Activated naive CD4-positive, alpha-beta T cell treated with anti-CD3 and anti-CD28 coated beads, Interleukin-2, amount 10 ng/mL, durations not matched to agents 7 days and 5 days (primary cell): ENCODE measurements around the gene ALOX15.
A peak's percentile ranks its signal among the peaks of the same experiment; 100 is the strongest.
"Not testable (repeated sequence)": the region's sequence is repeated elsewhere in the genome, so short reads cannot be mapped to it uniquely, and the experiment has no call there.

ENCODE experiments used
- CTCF ChIA-PET: fragments of 350-600 bp; sonication (Branson Sonifier 250); formaldehyde crosslinking; loops from one replicate; lab custom pipeline; 2021; ENCODE audit warnings: antibody characterized with exemption; lab: Charles Lee
- DNase-seq: peaks from one replicate; pipeline ENCODE4 v3.0.0-alpha.2; 2020
- H3K27ac Mint-ChIP-seq: one replicate; pipeline ENCODE4 v1.8.0; 2021; ENCODE audit warnings: mild to moderate bottlenecking, moderate library complexity, mixed read lengths
- H3K27me3 Mint-ChIP-seq: one replicate; pipeline ENCODE4 v1.8.0; 2021; ENCODE audit warnings: mild to moderate bottlenecking, mixed read lengths
- H3K36me3 Mint-ChIP-seq: one replicate; pipeline ENCODE4 v1.8.0; 2021; ENCODE audit warnings: mixed read lengths
- H3K4me1 Mint-ChIP-seq: one replicate; pipeline ENCODE4 v1.8.0; 2021; ENCODE audit warnings: mixed read lengths
- H3K4me3 Mint-ChIP-seq: one replicate; pipeline ENCODE4 v1.8.0; 2021; ENCODE audit warnings: mild to moderate bottlenecking, moderate library complexity, mixed read lengths
- H3K9me3 Mint-ChIP-seq: one replicate; pipeline ENCODE4 v1.8.0; 2021; ENCODE audit warnings: mixed read lengths

ALOX15 gene

GRCh38 chr17:4666296-4666695 lies 24.8 kb upstream of the ALOX15 start:
- Mint-ChIP-seq H3K4me1 (peaks cover 4% of the 10 kb centered on the region), H3K9me3 (no peaks in the 10 kb centered on the region)
- CTCF ChIA-PET: interaction anchor here (1.2 kb wide), 1 partner anchor 30 kb away, joined by 3 read pairs; no protein-coding TSS in a partner anchor

GRCh38 chr17:4665027-4665426 lies 23.5 kb upstream of the ALOX15 start:
- Mint-ChIP-seq H3K27ac (no peak overlapping the region), H3K9me3 (no peaks in the 10 kb centered on the region), H3K4me1 (peaks cover 4% of the 10 kb centered on the region)

More at GRCh38 chr17:4666296-4666695, 24.8 kb upstream of the ALOX15 start:
- H3K27me3 Mint-ChIP-seq: peaks cover 26% of the 10 kb centered on the region
- no peak overlapping the region for H3K27ac Mint-ChIP-seq
- DNase-seq: no peak
- H3K36me3 Mint-ChIP-seq: peaks cover 11% of the 10 kb centered on the region
- H3K4me3 Mint-ChIP-seq: no peak overlapping the region

GRCh38 chr17:4664230-4664629 lies 22.8 kb upstream of the ALOX15 start:
- H3K27ac Mint-ChIP-seq: no peak overlapping the region
- peaks cover 4% of the 10 kb centered on the region for H3K4me1 Mint-ChIP-seq
- no peaks in the 10 kb centered on the region for H3K9me3 Mint-ChIP-seq
- DNase-seq: no peak
- H3K27me3 Mint-ChIP-seq: peaks cover 36% of the 10 kb centered on the region
- CTCF ChIA-PET: no interaction called here
- H3K4me3 Mint-ChIP-seq: no peak overlapping the region
- H3K36me3 Mint-ChIP-seq: no peaks in the 10 kb centered on the region

More at GRCh38 chr17:4665027-4665426, 23.5 kb upstream of the ALOX15 start:
- DNase-seq: no peak
- Mint-ChIP-seq H3K27me3 (peaks cover 36% of the 10 kb centered on the region), H3K4me3 (no peak overlapping the region), H3K36me3 (peaks cover 3% of the 10 kb centered on the region)
- CTCF ChIA-PET: no interaction called here

GRCh38 chr17:4663711-4664110 lies 22.2 kb upstream of the ALOX15 start:
- no peak for DNase-seq
- no peaks in the 10 kb centered on the region for H3K9me3 Mint-ChIP-seq
- H3K4me3 Mint-ChIP-seq: no peak overlapping the region
- CTCF ChIA-PET: no interaction called here
- H3K4me1 Mint-ChIP-seq: peaks cover 4% of the 10 kb centered on the region
- H3K27me3 Mint-ChIP-seq: peaks cover 36% of the 10 kb centered on the region
- H3K36me3 Mint-ChIP-seq: no peaks in the 10 kb centered on the region
- H3K27ac Mint-ChIP-seq: no peak overlapping the region

GRCh38 chr17:4658478-4659305 lies 17.2 kb upstream of the ALOX15 start:
- Mint-ChIP-seq H3K27ac (no peak overlapping the region), H3K4me3 (no peak overlapping the region), H3K9me3 (no peaks in the 10 kb centered on the region), H3K4me1 (peaks cover 4% of the 10 kb centered on the region), H3K36me3 (no peaks in the 10 kb centered on the region), H3K27me3 (peaks cover 22% of the 10 kb centered on the region)
- CTCF ChIA-PET: no interaction called here
- peak; percentile 37 for DNase-seq

GRCh38 chr17:4657678-4658077 lies 16.2 kb upstream of the ALOX15 start:
- no peaks in the 10 kb centered on the region for H3K36me3 Mint-ChIP-seq
- peaks cover 4% of the 10 kb centered on the region for H3K4me1 Mint-ChIP-seq
- no peak for DNase-seq
- H3K27ac Mint-ChIP-seq: no peak overlapping the region
- H3K4me3 Mint-ChIP-seq: no peak overlapping the region
- peaks cover 21% of the 10 kb centered on the region for H3K27me3 Mint-ChIP-seq
- CTCF ChIA-PET: no interaction called here
- H3K9me3 Mint-ChIP-seq: no peaks in the 10 kb centered on the region

- CTCF ChIA-PET: not testable (repeated sequence)
- H3K27me3 Mint-ChIP-seq: peaks cover 18% of the 10 kb centered on the region
Observed at GRCh38 chr17:4655933-4656332, 14.5 kb upstream of the ALOX15 start.

GRCh38 chr17:4652997-4653396 lies 11.5 kb upstream of the ALOX15 start:
- Mint-ChIP-seq H3K27ac (no peak overlapping the region), H3K4me3 (no peak overlapping the region), H3K4me1 (no peaks in the 10 kb centered on the region), H3K9me3 (no peaks in the 10 kb centered on the region), H3K27me3 (peaks cover 18% of the 10 kb centered on the region), H3K36me3 (no peaks in the 10 kb centered on the region)
- CTCF ChIA-PET: no interaction called here
- no peak for DNase-seq

More at GRCh38 chr17:4655933-4656332, 14.5 kb upstream of the ALOX15 start:
- H3K9me3 Mint-ChIP-seq, H3K36me3 Mint-ChIP-seq, H3K4me1 Mint-ChIP-seq, H3K27ac Mint-ChIP-seq, DNase-seq, H3K4me3 Mint-ChIP-seq: not testable (repeated sequence)

GRCh38 chr17:4648741-4649140 lies 7.3 kb upstream of the ALOX15 start:
- no peak overlapping the region for H3K4me3 Mint-ChIP-seq
- no peaks in the 10 kb centered on the region for H3K36me3 Mint-ChIP-seq

GRCh38 chr17:4645642-4646041 lies 4.2 kb upstream of the ALOX15 start:
- peaks cover 72% of the 10 kb centered on the region for H3K27me3 Mint-ChIP-seq
- H3K9me3 Mint-ChIP-seq: no peaks in the 10 kb centered on the region
- H3K4me3 Mint-ChIP-seq: no peak overlapping the region
- no peaks in the 10 kb centered on the region for H3K36me3 Mint-ChIP-seq
- H3K4me1 Mint-ChIP-seq: peaks cover 15% of the 10 kb centered on the region
- H3K27ac Mint-ChIP-seq: no peak overlapping the region
- no peak for DNase-seq
- CTCF ChIA-PET: no interaction called here

More at GRCh38 chr17:4648741-4649140, 7.3 kb upstream of the ALOX15 start:
- no peak for DNase-seq
- H3K9me3 Mint-ChIP-seq: no peaks in the 10 kb centered on the region
- H3K27ac Mint-ChIP-seq: no peak overlapping the region
- CTCF ChIA-PET: interaction anchor here (0.9 to 1.1 kb wide), 2 partner anchors 15 to 82 kb away, joined by 3 to 4 read pairs; no protein-coding TSS in a partner anchor
- H3K4me1 Mint-ChIP-seq: no peaks in the 10 kb centered on the region
- peaks cover 45% of the 10 kb centered on the region for H3K27me3 Mint-ChIP-seq

GRCh38 chr17:4643676-4644075 lies 2.2 kb upstream of the ALOX15 start:
- CTCF ChIA-PET: interaction anchor here (1.1 kb wide), 1 partner anchor 218 kb away, joined by 3 read pairs; no protein-coding TSS in a partner anchor
- Mint-ChIP-seq H3K27me3 (peaks cover 82% of the 10 kb centered on the region), H3K36me3 (no peaks in the 10 kb centered on the region), H3K4me1 (peaks cover 25% of the 10 kb centered on the region), H3K27ac (no peak overlapping the region), H3K4me3 (no peak overlapping the region), H3K9me3 (no peaks in the 10 kb centered on the region)
- no peak for DNase-seq

GRCh38 chr17:4642286-4642685 lies 808 bp upstream of the ALOX15 start:
- H3K27me3 Mint-ChIP-seq: peaks cover 90% of the 10 kb centered on the region
- no peaks in the 10 kb centered on the region for H3K9me3 Mint-ChIP-seq
- H3K4me3 Mint-ChIP-seq: no peak overlapping the region
- no peak for DNase-seq
- peaks cover 27% of the 10 kb centered on the region for H3K4me1 Mint-ChIP-seq
- no peak overlapping the region for H3K27ac Mint-ChIP-seq
- CTCF ChIA-PET: no interaction called here
- H3K36me3 Mint-ChIP-seq: no peaks in the 10 kb centered on the region

- H3K4me3 Mint-ChIP-seq, H3K9me3 Mint-ChIP-seq, H3K36me3 Mint-ChIP-seq, H3K27ac Mint-ChIP-seq: not testable (repeated sequence)
- CTCF ChIA-PET: interaction anchor here (0.7 kb wide), 1 partner anchor 74 kb away, joined by 4 read pairs; no protein-coding TSS in a partner anchor
- peak; percentile 65 for DNase-seq
- Mint-ChIP-seq H3K27me3 (peaks cover 92% of the 10 kb centered on the region), H3K4me1 (peaks cover 36% of the 10 kb centered on the region)
Observed at GRCh38 chr17:4640569-4641188, 799 bp downstream of the ALOX15 start.

- H3K36me3 Mint-ChIP-seq, CTCF ChIA-PET, H3K9me3 Mint-ChIP-seq: not testable (repeated sequence)
- DNase-seq: peak; percentile 67
- peaks cover 39% of the 10 kb centered on the region for H3K4me1 Mint-ChIP-seq
- H3K4me3 Mint-ChIP-seq: peak overlapping the region; percentile 62
- H3K27ac Mint-ChIP-seq: peak overlapping the region; percentile 49
- peaks cover 92% of the 10 kb centered on the region for H3K27me3 Mint-ChIP-seq
Observed at GRCh38 chr17:4639301-4640059, 2.0 kb downstream of the ALOX15 start.
